Activated naive CD4-positive, alpha-beta T cell treated with anti-CD3 and anti-CD28 coated beads, Interleukin-2, amount 50 U/mL, for 72 hours (primary cell): ENCODE results near the gene DENND6B. TPM values are rescaled to one million over a fixed set of nuclear protein-coding genes. Genes with fewer than 3 reads are reported as not detected.
A peak's percentile ranks its signal among the peaks of the same experiment; 100 is the strongest.

Experiments
- ATAC-seq, 2 donors: fragments of 150-1000 bp; cut with Tn5 transposase; 2 replicates each; pipeline ENCODE4 v1.10.0; 2021; ENCODE audit warnings: mild to moderate bottlenecking in 2 of 2, moderate library complexity in 2 of 2
- DNase-seq, 2 donors: peaks; one replicate each; pipeline ENCODE4 v3.0.0; 2021 to 2022; ENCODE audit warnings: low spot score in 2 of 2
- H3K27ac Mint-ChIP-seq, 2 donors: one replicate each; pipeline ENCODE4 v1.8.0; 2022; ENCODE audit warnings: mild to moderate bottlenecking in 2 of 2, mixed read lengths in 2 of 2
- H3K36me3 Mint-ChIP-seq, 2 donors: one replicate each; pipeline ENCODE4 v1.8.0; 2022; ENCODE audit warnings: mixed read lengths in 2 of 2
- H3K9me3 Mint-ChIP-seq, 2 donors: one replicate each; pipeline ENCODE4 v1.8.0; 2022; ENCODE audit warnings: mixed read lengths in 2 of 2
- total RNA-seq, 2 donors: library from RNA; stranded (reverse); gene quantifications; one replicate each; pipeline ENCODE4 v1.2.3, GENCODE V29; 2022

DENND6B gene
- total RNA-seq, 2 donors from 2014 or later = 4.1 to 4.3 TPM

GRCh38 chr22:50261615-50262459 is 65.0 kb downstream of the DENND6B start, which contains the start of gene MAPK12:
MAPK12 (minus strand) TSS chr22:50261683; CDS start chr22:50261509, 174 bp downstream.
- Mint-ChIP-seq H3K27ac (no peak within 1 kb of the TSS), H3K9me3 (no peaks in the 10 kb centered on the region), H3K36me3 (no peaks in the 10 kb centered on the region)
- peak; percentile 5 to 30 for ATAC-seq
- no peak for DNase-seq

- Mint-ChIP-seq H3K27ac (no peak overlapping the region), H3K9me3 (no peaks in the 10 kb centered on the region), H3K36me3 (no peaks in the 10 kb centered on the region)
- ATAC-seq = peak; percentile 44 to 66
- DNase-seq = peak in 1 of 2 donors; percentile 50
Observed at GRCh38 chr22:50260801-50261614, 65.8 kb downstream of the DENND6B start.

- DNase-seq (no peak), ATAC-seq (no peak)
- no peaks in the 10 kb centered on the region for H3K36me3 Mint-ChIP-seq
- no peaks in the 10 kb centered on the region for H3K9me3 Mint-ChIP-seq
- H3K27ac Mint-ChIP-seq = no peak overlapping the region
Observed at GRCh38 chr22:50260434-50260800, 66.4 kb downstream of the DENND6B start.

GRCh38 chr22:50259302-50259701 is 67.5 kb downstream of the DENND6B start:
- no peaks in the 10 kb centered on the region for H3K36me3 Mint-ChIP-seq
- DNase-seq = no peak
- H3K9me3 Mint-ChIP-seq = no peaks in the 10 kb centered on the region
- H3K27ac Mint-ChIP-seq = no peak overlapping the region
- no peak for ATAC-seq

Other genes starting within 250 kb of the DENND6B start
- under 1 TPM in 1 of 2 donors, not detected in 1; 0.29 TPM for gene MLC1, start 241.6 kb downstream of the DENND6B start, total RNA-seq
- gene MOV10L1, start 237.0 kb downstream of the DENND6B start, total RNA-seq = not detected
- 1 to 10 TPM; 2.1 to 2.5 TPM for gene PANX2, start 156.3 kb downstream of the DENND6B start, total RNA-seq
- gene TRABD, start 141.1 kb downstream of the DENND6B start, total RNA-seq = 10 to 100 TPM; 84.4 to 98.2 TPM
- 10 to 100 TPM; 22.5 to 23.4 TPM for gene SELENOO, start 126.0 kb downstream of the DENND6B start, total RNA-seq
- 10 to 100 TPM; 49.6 to 50.9 TPM for gene TUBGCP6, start 82.0 kb downstream of the DENND6B start, total RNA-seq
- gene HDAC10, start 75.7 kb downstream of the DENND6B start, total RNA-seq = 10 to 100 TPM; 43.7 to 67.3 TPM
- gene MAPK12, start 65.3 kb downstream of the DENND6B start, total RNA-seq = 10 to 100 TPM in 1 of 2 donors, 1 to 10 TPM in 1; 7.1 to 14.2 TPM
- gene MAPK11, start 56.6 kb downstream of the DENND6B start, total RNA-seq = 10 to 100 TPM; 15.6 to 25.7 TPM
- 10 to 100 TPM; 10.3 to 13.1 TPM for gene PLXNB2, start 19.4 kb downstream of the DENND6B start, total RNA-seq
- gene PPP6R2, start 16.3 kb upstream of the DENND6B start, total RNA-seq = 10 to 100 TPM; 42.6 to 48.3 TPM
- 10 to 100 TPM; 99.3 to 99.8 TPM for gene SBF1, start 148.0 kb upstream of the DENND6B start, total RNA-seq
- 1 to 10 TPM; 6.0 to 7.0 TPM for gene ADM2, start 154.5 kb upstream of the DENND6B start, total RNA-seq
- gene MIOX, start 159.8 kb upstream of the DENND6B start, total RNA-seq = under 1 TPM in 1 of 2 donors, not detected in 1; 0.25 TPM
- 10 to 100 TPM; 54.2 to 76.7 TPM for gene LMF2, start 180.7 kb upstream of the DENND6B start, total RNA-seq
- gene NCAPH2, start 181.2 kb upstream of the DENND6B start, total RNA-seq = 100 to 1,000 TPM; 121 to 130 TPM
- 1 to 10 TPM in 1 of 2 donors, not detected in 1; 4.8 TPM for gene SCO2, start 198.6 kb upstream of the DENND6B start, total RNA-seq
- gene TYMP, start 203.0 kb upstream of the DENND6B start, total RNA-seq = 10 to 100 TPM; 20.8 to 74.5 TPM
- gene KLHDC7B, start 218.9 kb upstream of the DENND6B start, total RNA-seq = 10 to 100 TPM in 1 of 2 donors, 1 to 10 TPM in 1; 2.6 to 11.0 TPM
- 1 to 10 TPM in 1 of 2 donors, under 1 TPM in 1; 0.80 to 3.9 TPM for gene SYCE3, start 235.9 kb upstream of the DENND6B start, total RNA-seq